ENCODE results near the gene RHBG.

The RHBG gene

GRCh38 chr1:156421062-156421938, 52.3 kb downstream of the RHBG start:
- intact Hi-C loops (cut with DNase I), result no loop called here
- peak; percentile 87 to 98 (median 92) for DNase-seq

- intact Hi-C loops (cut with DNase I), result no loop called here
- peak in 1 of 10 donors; percentile 35 for DNase-seq
Measured at GRCh38 chr1:156421939-156422601, 53.1 kb downstream of the RHBG start.

GRCh38 chr1:156422602-156423091, 53.6 kb downstream of the RHBG start:
- DNase-seq, result peak in 1 of 10 donors; percentile 70
- intact Hi-C loops (cut with DNase I), result no loop called here

GRCh38 chr1:156423422-156424352, 54.7 kb downstream of the RHBG start:
- intact Hi-C loops (cut with DNase I), result no loop called here
- peak in 1 of 10 donors; percentile 18 for DNase-seq

GRCh38 chr1:156424806-156425432, 55.9 kb downstream of the RHBG start:
- intact Hi-C loops (cut with DNase I), result no loop called here
- DNase-seq, result no peak

GRCh38 chr1:156425943-156426342, 56.9 kb downstream of the RHBG start:
- DNase-seq, result peak in 1 of 10 donors; percentile 16

GRCh38 chr1:156427957-156428356, 58.9 kb downstream of the RHBG start:
- intact Hi-C loops (cut with DNase I), result no loop called here
- peak in 2 of 10 donors; percentile 47 to 80 for DNase-seq

More at GRCh38 chr1:156425943-156426342, 56.9 kb downstream of the RHBG start:
- intact Hi-C loops (cut with DNase I), result no loop called here

- intact Hi-C loops (cut with DNase I), result no loop called here
Measured at GRCh38 chr1:156428746-156429288, 59.8 kb downstream of the RHBG start.

GRCh38 chr1:156429313-156430060, 60.5 kb downstream of the RHBG start:
- peak in 7 of 10 donors; percentile 27 to 94 (median 72) for DNase-seq
- intact Hi-C loops (cut with DNase I), result no loop called here

More at GRCh38 chr1:156428746-156429288, 59.8 kb downstream of the RHBG start:
- peak in 1 of 10 donors; percentile 57 for DNase-seq

GRCh38 chr1:156430303-156430702, 61.3 kb downstream of the RHBG start:
- peak in 1 of 10 donors; percentile 70 for DNase-seq
- intact Hi-C loops (cut with DNase I), result no loop called here

- intact Hi-C loops (cut with DNase I), result no loop called here
- no peak for DNase-seq
Measured at GRCh38 chr1:156430866-156431265, 61.9 kb downstream of the RHBG start.

GRCh38 chr1:156431366-156431765, 62.4 kb downstream of the RHBG start:
- no peak for DNase-seq
- intact Hi-C loops (cut with DNase I), result no loop called here

GRCh38 chr1:156431769-156432668, 63.0 kb downstream of the RHBG start:
- DNase-seq, result no peak
- intact Hi-C loops (cut with DNase I), result no loop called here

GRCh38 chr1:156432669-156433018, 63.6 kb downstream of the RHBG start:
- intact Hi-C loops (cut with DNase I), result no loop called here

GRCh38 chr1:156433032-156433431, 64.0 kb downstream of the RHBG start:
- no peak for DNase-seq
- intact Hi-C loops (cut with DNase I), result no loop called here

More at GRCh38 chr1:156432669-156433018, 63.6 kb downstream of the RHBG start:
- DNase-seq, result no peak

GRCh38 chr1:156433602-156434001, 64.6 kb downstream of the RHBG start:
- intact Hi-C loops (cut with DNase I), result no loop called here
- DNase-seq, result no peak

All from posterior cingulate gyrus (tissue), 11 donors.